GM12875 (cell line): ENCODE data around the gene PHF2.

Experiments used
- H3K4me3 ChIP-seq: one replicate; pipeline ENCODE4 v1.5.1; 2011; ENCODE audit warnings: low read depth, low read length, control low read depth
- CTCF ChIP-seq: IDR thresholded peaks from 2 replicates; pipeline ENCODE4 v1.5.1; 2011; ENCODE audit warnings: low read depth, mild to moderate bottlenecking, control low read depth, inconsistent platforms, low read length, moderate library complexity, borderline replicate concordance; ENCODE audit not compliant: insufficient read depth

Gene PHF2

GRCh38 chr9:93655621-93656425 lies 79.4 kb downstream of the PHF2 start:
- no peak for TF ChIP-seq CTCF
- H3K4me3 ChIP-seq = no peak overlapping the region

- H3K4me3 ChIP-seq = no peak overlapping the region
- TF ChIP-seq CTCF = no peak
These were observed 80.2 kb downstream of the PHF2 start for GRCh38 chr9:93656426-93657239.

GRCh38 chr9:93657331-93658111 lies 81.1 kb downstream of the PHF2 start:
- no peak for TF ChIP-seq CTCF
- no peak overlapping the region for H3K4me3 ChIP-seq

- no peak for TF ChIP-seq CTCF
- no peak overlapping the region for H3K4me3 ChIP-seq
These were observed 82.0 kb downstream of the PHF2 start for GRCh38 chr9:93658184-93658925.

GRCh38 chr9:93659044-93659836 lies 82.9 kb downstream of the PHF2 start:
- TF ChIP-seq CTCF = no peak
- H3K4me3 ChIP-seq = no peak overlapping the region

- H3K4me3 ChIP-seq = no peak overlapping the region
- TF ChIP-seq CTCF = no peak
These were observed 83.4 kb downstream of the PHF2 start for GRCh38 chr9:93659837-93660177.
